OCI-LY1 (cell line): Measurements from ENCODE around the gene OR5AN1.

Experiments
- H2AFZ ChIP-seq: fragments of 200-600 bp; sonication (generic), shearing (Covaris generic); 2 replicates; pipeline ENCODE4 v1.6.0; 2014; ENCODE audit warnings: antibody characterized with exemption, mild to moderate bottlenecking, low read length
- H3F3A ChIP-seq: fragments of 200-600 bp; sonication (generic), shearing (Covaris generic); 2 replicates; pipeline ENCODE4 v1.6.0; 2014; ENCODE audit warnings: mild to moderate bottlenecking, antibody characterized with exemption, low read length, moderate library complexity; ENCODE audit not compliant: insufficient read depth
- H3K27ac ChIP-seq: fragments of 200-600 bp; sonication (generic); 2 replicates; pipeline ENCODE4 v1.5.1; 2014; ENCODE audit warnings: low read length, mixed run types, mild to moderate bottlenecking, low read depth; ENCODE audit not compliant: poor library complexity, severe bottlenecking
- H3K27me3 ChIP-seq: fragments of 200-600 bp; sonication (generic); 2 replicates; pipeline ENCODE4 v1.6.0; 2014; ENCODE audit warnings: antibody characterized with exemption, mild to moderate bottlenecking, low read length, moderate library complexity; ENCODE audit not compliant: insufficient read depth
- H3K36me3 ChIP-seq: fragments of 200-600 bp; sonication (generic); 2 replicates; pipeline ENCODE4 v1.6.1; 2014; ENCODE audit warnings: mild to moderate bottlenecking, antibody characterized with exemption, low read length, moderate library complexity, mixed read lengths; ENCODE audit not compliant: insufficient read depth
- H3K4me1 ChIP-seq: fragments of 200-600 bp; sonication (generic); 2 replicates; pipeline ENCODE4 v1.5.1; 2014; ENCODE audit warnings: mild to moderate bottlenecking, low read length, moderate library complexity; ENCODE audit not compliant: insufficient read depth, severe bottlenecking
- H3K4me2 ChIP-seq: fragments of 200-600 bp; sonication (generic), shearing (Covaris generic); 2 replicates; pipeline ENCODE4 v1.6.1; 2014; ENCODE audit warnings: low read length
- H3K4me3 ChIP-seq: fragments of 200-600 bp; sonication (generic); 2 replicates; pipeline ENCODE4 v1.5.1; 2014; ENCODE audit warnings: low read length, low read depth, mild to moderate bottlenecking, mixed read lengths; ENCODE audit not compliant: poor library complexity, severe bottlenecking
- H3K79me2 ChIP-seq: fragments of 200-600 bp; shearing (Covaris generic); 2 replicates; pipeline ENCODE4 v1.6.1; 2016; ENCODE audit warnings: mixed run types, low read length, mixed read lengths; ENCODE audit not compliant: insufficient read depth
- H3K9ac ChIP-seq: fragments of 200-600 bp; sonication (generic), shearing (Covaris generic); 2 replicates; pipeline ENCODE4 v1.6.1; 2014; ENCODE audit warnings: mild to moderate bottlenecking, low read length, mixed read lengths
- H3K9me2 ChIP-seq: fragments of 200-600 bp; sonication (generic), shearing (Covaris generic); 2 replicates; pipeline ENCODE4 v1.6.1; 2014; ENCODE audit warnings: low read depth, mild to moderate bottlenecking, low read length, mixed read lengths
- H3K9me3 ChIP-seq: fragments of 200-600 bp; shearing (Covaris generic); 2 replicates; pipeline ENCODE4 v1.6.1; 2014; ENCODE audit warnings: low read length, mixed read lengths
- H4K20me1 ChIP-seq: fragments of 200-600 bp; sonication (generic), shearing (Covaris generic); 2 replicates; pipeline ENCODE4 v1.6.0; 2016; ENCODE audit warnings: mild to moderate bottlenecking, low read length; ENCODE audit not compliant: insufficient read depth
- CTCF ChIP-seq: fragments of 200-600 bp; sonication (generic), shearing (Covaris generic); IDR thresholded peaks from 2 replicates; pipeline ENCODE4 v1.5.1; 2017; ENCODE audit warnings: mild to moderate bottlenecking, antibody characterized with exemption, low read length, moderate library complexity, mixed read lengths
- EZH2 ChIP-seq: fragments of 200-600 bp; sonication (generic), shearing (Covaris generic); IDR thresholded peaks from 2 replicates; pipeline ENCODE4 v1.8.0; 2017; ENCODE audit warnings: borderline replicate concordance, mixed run types, mild to moderate bottlenecking, antibody characterized with exemption, low read length, moderate library complexity, mixed read lengths

Gene OR5AN1

GRCh38 chr11:59418156-59418555 lies 59.5 kb downstream of the OR5AN1 start:
- no peak overlapping the region for H3K4me2 ChIP-seq
- no peak for TF ChIP-seq EZH2
- TF ChIP-seq CTCF = no peak
- H3K9me2 ChIP-seq = no peaks in the 10 kb centered on the region
- H2AFZ ChIP-seq = no peak overlapping the region
- no peaks in the 10 kb centered on the region for H3K27me3 ChIP-seq
- H3K4me1 ChIP-seq = no peaks in the 10 kb centered on the region
- no peak overlapping the region for H3K4me3 ChIP-seq
- no peaks in the 10 kb centered on the region for H4K20me1 ChIP-seq
- no peak overlapping the region for H3K27ac ChIP-seq
- no peaks in the 10 kb centered on the region for H3K79me2 ChIP-seq
- H3K9me3 ChIP-seq = no peaks in the 10 kb centered on the region
- H3F3A ChIP-seq = no peaks in the 10 kb centered on the region
- H3K9ac ChIP-seq = no peak overlapping the region
- no peaks in the 10 kb centered on the region for H3K36me3 ChIP-seq
